ENCODE data around the gene CAMK1. TPM values are rescaled to one million over a fixed set of nuclear protein-coding genes. Genes with fewer than 3 reads are reported as not detected.
A peak's percentile ranks its signal among the peaks of the same experiment; 100 is the strongest.

CAMK1 gene
- total RNA-seq, 1 experiment from 2014 or later = 19.7 TPM

DNA sequence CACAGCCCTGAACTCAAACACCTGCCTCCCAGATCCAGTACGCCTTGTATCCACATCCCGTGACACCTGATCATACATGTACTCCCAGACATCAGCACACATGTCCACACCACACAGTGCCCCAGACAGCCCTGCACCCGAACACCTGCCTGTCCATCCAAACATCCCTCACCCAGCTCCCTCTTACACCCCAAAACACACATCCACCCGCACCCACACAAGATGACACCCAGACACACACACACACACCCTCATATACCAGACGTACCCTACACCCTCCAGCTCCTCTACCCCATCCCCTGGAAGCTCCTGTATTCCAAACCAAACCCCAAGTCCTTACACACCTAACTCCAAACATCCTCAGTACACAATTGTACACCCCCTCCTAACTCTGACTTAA lies 735 bp downstream of the CAMK1 start (continued):
- no peak for TF ChIP-seq ZBTB33 (IDR thresholded peaks at IDR 0.05; ENCODE audit: extremely low read depth, insufficient replicate concordance, low read length)
- no peak for TF ChIP-seq MAX (IDR thresholded peaks at IDR 0.05)
- no peak for TF ChIP-seq CEBPB (IDR thresholded peaks at IDR 0.05; ENCODE audit: low read depth)
- TF ChIP-seq POLR2A (IDR thresholded peaks at IDR 0.05; ENCODE audit: borderline replicate concordance, extremely low read depth, insufficient read depth, insufficient read length) = no peak
- TF ChIP-seq EZH2phosphoT487 (IDR thresholded peaks at IDR 0.05; ENCODE audit: borderline replicate concordance) = no peak

DNA sequence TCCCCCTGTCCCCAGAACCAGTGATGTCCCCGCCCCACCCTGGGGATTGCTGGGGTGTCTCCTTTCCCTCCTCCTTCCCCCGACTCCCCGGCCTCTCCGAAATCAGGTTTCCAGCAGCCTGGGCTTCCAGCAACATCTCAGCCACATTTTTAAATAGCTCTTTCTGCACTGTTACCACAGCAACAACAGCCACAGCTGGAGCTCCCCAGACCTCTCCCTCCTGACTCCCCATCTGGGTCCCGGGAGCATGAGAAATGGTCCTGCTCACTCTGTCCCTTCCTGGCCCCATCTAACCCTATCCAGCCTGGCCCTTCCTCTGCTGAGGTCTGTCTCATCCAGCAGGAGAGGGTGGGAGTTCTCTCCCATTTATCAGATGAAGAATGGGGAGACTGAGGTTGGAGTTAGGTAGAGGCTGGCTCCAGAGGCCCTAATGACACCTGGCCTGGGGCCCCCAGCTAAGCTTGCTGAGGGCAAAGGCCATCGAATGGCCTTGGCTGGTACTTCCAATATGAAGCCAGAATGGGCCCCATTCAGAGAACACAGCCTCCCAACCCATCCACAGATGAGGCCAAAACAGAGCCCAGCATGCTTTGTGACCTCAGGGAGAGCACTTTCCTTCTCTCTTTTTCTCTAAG lies 1.5 kb downstream of the CAMK1 start:
- ATAC-seq (no peak), DNase-seq (ENCODE audit: low read depth, low spot score) (no peak)
- no peaks in the 10 kb centered on the region for H3K9me2 ChIP-seq (ENCODE audit: insufficient read depth)
- no peaks in the 10 kb centered on the region for H4K20me1 ChIP-seq (ENCODE audit: insufficient read depth)
- no peaks in the 10 kb centered on the region for H3K27me3 ChIP-seq (ENCODE audit: insufficient read depth, low read length)
- H3K4me1 ChIP-seq (ENCODE audit: control insufficient read depth in 1 of 2, insufficient read depth in 2 of 2, low read length in 2 of 2) = peaks cover 4 to 24% of the 10 kb centered on the region in 2 experiments
- H3K4me3 ChIP-seq (replicated peaks in 1 of 2; ENCODE audit: low read depth in 1 of 2, low read length in 2 of 2) = peak overlapping the region in 1 of 2 experiments; percentile 73; a peak in 1 of 4 replicates
- intact Hi-C loops (cut with micrococcal nuclease) = no loop called here
- H2AFZ ChIP-seq (ENCODE audit: low read depth, low read length, poor library complexity, severe bottlenecking) = no peak overlapping the region
- TF ChIP-seq SIN3A (IDR thresholded peaks at IDR 0.05; ENCODE audit: low read depth) (no peak), CEBPB (IDR thresholded peaks at IDR 0.05; ENCODE audit: low read depth) (no peak), EGR1 (IDR thresholded peaks at IDR 0.05; ENCODE audit: low read depth) (no peak), TCF7L2 (IDR thresholded peaks at IDR 0.05; ENCODE audit: borderline replicate concordance, extremely low read depth, insufficient read depth, insufficient read length) (no peak), POLR2A (IDR thresholded peaks at IDR 0.05; ENCODE audit: borderline replicate concordance, extremely low read depth, insufficient read depth, insufficient read length) (no peak), EZH2phosphoT487 (IDR thresholded peaks at IDR 0.05; ENCODE audit: borderline replicate concordance) (no peak), SP1 (IDR thresholded peaks at IDR 0.05; ENCODE audit: low read depth) (no peak), JUND (IDR thresholded peaks at IDR 0.05) (no peak)
- TF ChIP-seq, protein P1, sequence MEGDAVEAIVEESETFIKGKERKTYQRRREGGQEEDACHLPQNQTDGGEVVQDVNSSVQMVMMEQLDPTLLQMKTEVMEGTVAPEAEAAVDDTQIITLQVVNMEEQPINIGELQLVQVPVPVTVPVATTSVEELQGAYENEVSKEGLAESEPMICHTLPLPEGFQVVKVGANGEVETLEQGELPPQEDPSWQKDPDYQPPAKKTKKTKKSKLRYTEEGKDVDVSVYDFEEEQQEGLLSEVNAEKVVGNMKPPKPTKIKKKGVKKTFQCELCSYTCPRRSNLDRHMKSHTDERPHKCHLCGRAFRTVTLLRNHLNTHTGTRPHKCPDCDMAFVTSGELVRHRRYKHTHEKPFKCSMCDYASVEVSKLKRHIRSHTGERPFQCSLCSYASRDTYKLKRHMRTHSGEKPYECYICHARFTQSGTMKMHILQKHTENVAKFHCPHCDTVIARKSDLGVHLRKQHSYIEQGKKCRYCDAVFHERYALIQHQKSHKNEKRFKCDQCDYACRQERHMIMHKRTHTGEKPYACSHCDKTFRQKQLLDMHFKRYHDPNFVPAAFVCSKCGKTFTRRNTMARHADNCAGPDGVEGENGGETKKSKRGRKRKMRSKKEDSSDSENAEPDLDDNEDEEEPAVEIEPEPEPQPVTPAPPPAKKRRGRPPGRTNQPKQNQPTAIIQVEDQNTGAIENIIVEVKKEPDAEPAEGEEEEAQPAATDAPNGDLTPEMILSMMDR (IDR thresholded peaks at IDR 0.05 in 2 of 3, conservative IDR thresholded peaks at IDR 0.05 in 1 of 3; ENCODE audit: borderline replicate concordance in 1 of 3, insufficient read depth in 1 of 3, low read depth in 2 of 3, low read length in 2 of 3) = no peak
- TF ChIP-seq, protein P2, sequence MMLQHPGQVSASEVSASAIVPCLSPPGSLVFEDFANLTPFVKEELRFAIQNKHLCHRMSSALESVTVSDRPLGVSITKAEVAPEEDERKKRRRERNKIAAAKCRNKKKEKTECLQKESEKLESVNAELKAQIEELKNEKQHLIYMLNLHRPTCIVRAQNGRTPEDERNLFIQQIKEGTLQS (IDR thresholded peaks at IDR 0.05) = no peak
- TF ChIP-seq, protein P3, sequence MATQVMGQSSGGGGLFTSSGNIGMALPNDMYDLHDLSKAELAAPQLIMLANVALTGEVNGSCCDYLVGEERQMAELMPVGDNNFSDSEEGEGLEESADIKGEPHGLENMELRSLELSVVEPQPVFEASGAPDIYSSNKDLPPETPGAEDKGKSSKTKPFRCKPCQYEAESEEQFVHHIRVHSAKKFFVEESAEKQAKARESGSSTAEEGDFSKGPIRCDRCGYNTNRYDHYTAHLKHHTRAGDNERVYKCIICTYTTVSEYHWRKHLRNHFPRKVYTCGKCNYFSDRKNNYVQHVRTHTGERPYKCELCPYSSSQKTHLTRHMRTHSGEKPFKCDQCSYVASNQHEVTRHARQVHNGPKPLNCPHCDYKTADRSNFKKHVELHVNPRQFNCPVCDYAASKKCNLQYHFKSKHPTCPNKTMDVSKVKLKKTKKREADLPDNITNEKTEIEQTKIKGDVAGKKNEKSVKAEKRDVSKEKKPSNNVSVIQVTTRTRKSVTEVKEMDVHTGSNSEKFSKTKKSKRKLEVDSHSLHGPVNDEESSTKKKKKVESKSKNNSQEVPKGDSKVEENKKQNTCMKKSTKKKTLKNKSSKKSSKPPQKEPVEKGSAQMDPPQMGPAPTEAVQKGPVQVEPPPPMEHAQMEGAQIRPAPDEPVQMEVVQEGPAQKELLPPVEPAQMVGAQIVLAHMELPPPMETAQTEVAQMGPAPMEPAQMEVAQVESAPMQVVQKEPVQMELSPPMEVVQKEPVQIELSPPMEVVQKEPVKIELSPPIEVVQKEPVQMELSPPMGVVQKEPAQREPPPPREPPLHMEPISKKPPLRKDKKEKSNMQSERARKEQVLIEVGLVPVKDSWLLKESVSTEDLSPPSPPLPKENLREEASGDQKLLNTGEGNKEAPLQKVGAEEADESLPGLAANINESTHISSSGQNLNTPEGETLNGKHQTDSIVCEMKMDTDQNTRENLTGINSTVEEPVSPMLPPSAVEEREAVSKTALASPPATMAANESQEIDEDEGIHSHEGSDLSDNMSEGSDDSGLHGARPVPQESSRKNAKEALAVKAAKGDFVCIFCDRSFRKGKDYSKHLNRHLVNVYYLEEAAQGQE (IDR thresholded peaks at IDR 0.05; ENCODE audit: low read depth) = no peak
- POLR2A ChIA-PET = no interaction called here
- peaks cover 7% of the 10 kb centered on the region; the same call in 1 of the 2 replicates for H3K79me2 ChIP-seq (ENCODE audit: insufficient read depth, low read length)
- peak overlapping the region; percentile 97 for H3K4me2 ChIP-seq (ENCODE audit: low read length)
- H3K27ac ChIP-seq (ENCODE audit: low read depth, low read length) = no peak overlapping the region
- no TSS peak for BruUV-seq (replicated peaks)
- RAD21 ChIA-PET (ENCODE audit: low non-redundant PET in 1 of 2, low total read pairs in 2 of 2, uncharacterized antibody in 2 of 2, unreplicated experiment in 2 of 2) = no interaction called here
- peak overlapping the region; percentile 86; the same call in 1 of the 2 replicates for H3K9ac ChIP-seq (ENCODE audit: low read length)
- CTCF ChIA-PET = no interaction called here
- H3K36me3 ChIP-seq (ENCODE audit: control insufficient read depth in 1 of 2, insufficient read depth in 2 of 2, low read length in 2 of 2) = 0 out of 4 replicates have a peak, but pooled peaks cover 0 to 4% of the 10 kb centered on the region in 2 experiments
- H3K9me3 ChIP-seq (ENCODE audit: control insufficient read depth in 1 of 2, insufficient read depth in 1 of 2, low read depth in 1 of 2, low read length in 2 of 2) = no peaks in the 10 kb centered on the region
